DMS114 treated with DMSO at 0.1 percent for 48 hours (cell line): ENCODE measurements around the gene SURF1.
"Not testable (repeated sequence)": the region's sequence is repeated elsewhere in the genome, so short reads cannot be mapped to it uniquely, and the experiment has no call there.

ENCODE experiments used
- DNase-seq: peaks from one replicate; lab custom pipeline; 2025; ENCODE audit not compliant: unreplicated experiment; lab: John Stamatoyannopoulos, UW

Gene SURF1, protein sequence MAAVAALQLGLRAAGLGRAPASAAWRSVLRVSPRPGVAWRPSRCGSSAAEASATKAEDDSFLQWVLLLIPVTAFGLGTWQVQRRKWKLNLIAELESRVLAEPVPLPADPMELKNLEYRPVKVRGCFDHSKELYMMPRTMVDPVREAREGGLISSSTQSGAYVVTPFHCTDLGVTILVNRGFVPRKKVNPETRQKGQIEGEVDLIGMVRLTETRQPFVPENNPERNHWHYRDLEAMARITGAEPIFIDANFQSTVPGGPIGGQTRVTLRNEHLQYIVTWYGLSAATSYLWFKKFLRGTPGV

DNA sequence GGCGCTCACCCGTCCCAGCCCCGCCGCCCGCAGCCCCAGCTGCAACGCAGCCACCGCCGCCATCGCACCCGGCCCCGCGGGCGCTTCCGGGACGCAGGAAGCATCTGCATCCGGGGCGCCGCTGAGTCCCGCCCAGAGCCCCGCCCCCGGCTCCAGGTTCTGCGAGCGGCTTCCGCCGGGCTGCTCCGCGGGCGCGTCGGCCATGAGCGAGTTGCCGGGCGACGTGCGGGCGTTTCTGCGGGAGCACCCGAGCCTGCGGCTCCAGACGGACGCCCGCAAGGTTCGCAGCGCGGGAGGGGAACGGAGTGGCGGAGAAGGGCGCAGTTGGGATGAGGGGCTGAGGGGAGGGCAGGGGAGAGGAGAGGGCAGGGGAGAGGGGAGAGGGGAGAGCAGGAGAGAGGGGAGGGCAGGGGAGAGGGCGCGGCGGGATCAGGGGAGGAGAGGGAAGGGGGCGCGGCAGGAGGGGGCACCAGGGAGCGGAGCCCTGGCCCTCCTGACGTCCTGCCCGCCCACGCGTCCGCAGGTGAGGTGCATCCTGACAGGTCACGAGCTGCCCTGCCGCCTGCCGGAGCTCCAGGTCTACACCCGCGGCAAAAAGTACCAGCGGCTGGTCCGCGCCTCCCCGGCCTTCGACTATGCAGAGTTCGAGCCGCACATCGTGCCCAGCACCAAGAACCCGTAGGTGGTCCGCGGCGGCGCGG lies at the start of gene SURF1, which contains the start of gene SURF2:
TSS of gene SURF1 (minus strand) at position 97 of the 701 bp plus-strand sequence. CDS start at position 63, 34 bp downstream.
TSS of gene SURF2 (plus strand) at position 160 of the 701 bp plus-strand sequence. CDS start at position 203, 43 bp downstream.
- peak; percentile 22 for DNase-seq

DNA sequence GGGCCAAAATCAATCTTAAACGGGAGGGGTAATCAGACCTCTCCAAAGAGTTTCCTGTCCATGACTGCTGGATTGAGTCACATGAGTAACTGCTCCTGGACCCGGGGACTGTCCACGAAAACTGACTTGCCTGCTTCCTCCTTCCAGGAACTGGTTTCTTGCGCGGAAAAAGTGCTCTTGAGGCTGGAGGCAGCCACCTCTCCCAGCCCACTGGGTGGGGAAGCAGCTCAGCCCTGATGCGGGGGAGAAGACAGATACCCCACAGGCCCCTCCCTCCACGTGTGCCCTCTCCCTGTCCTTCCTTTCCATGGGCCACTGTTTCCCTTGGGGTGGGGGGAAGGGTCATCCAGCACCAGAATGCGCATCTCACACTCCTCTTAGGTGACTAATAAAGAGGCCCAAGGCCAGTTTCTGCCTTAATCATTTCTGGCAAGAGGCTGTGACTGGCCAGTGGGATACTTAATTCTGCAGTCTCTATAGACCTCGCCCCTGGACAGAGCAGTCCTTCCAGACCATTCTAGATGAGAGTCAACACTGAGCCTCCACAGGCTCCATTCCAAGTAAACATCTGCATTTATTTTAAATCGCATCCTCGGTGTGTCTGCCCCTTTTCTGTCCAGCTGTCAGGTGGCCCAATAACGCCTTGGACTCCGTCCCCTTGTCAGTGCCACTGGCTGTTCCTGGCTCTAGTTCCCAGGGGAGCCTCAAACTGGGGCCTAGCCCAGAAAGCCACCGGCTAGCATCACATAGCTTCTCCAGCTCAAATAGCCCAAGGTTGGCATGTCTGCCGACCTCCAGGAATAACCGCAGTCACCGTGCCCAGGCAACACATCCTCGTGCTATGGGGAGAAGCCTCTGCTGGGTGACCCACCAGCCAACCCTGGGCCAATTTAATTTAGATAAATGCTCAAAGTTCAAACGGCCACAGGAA lies 49.5 kb upstream of the SURF1 start:
- DNase-seq, result no peak

DNA sequence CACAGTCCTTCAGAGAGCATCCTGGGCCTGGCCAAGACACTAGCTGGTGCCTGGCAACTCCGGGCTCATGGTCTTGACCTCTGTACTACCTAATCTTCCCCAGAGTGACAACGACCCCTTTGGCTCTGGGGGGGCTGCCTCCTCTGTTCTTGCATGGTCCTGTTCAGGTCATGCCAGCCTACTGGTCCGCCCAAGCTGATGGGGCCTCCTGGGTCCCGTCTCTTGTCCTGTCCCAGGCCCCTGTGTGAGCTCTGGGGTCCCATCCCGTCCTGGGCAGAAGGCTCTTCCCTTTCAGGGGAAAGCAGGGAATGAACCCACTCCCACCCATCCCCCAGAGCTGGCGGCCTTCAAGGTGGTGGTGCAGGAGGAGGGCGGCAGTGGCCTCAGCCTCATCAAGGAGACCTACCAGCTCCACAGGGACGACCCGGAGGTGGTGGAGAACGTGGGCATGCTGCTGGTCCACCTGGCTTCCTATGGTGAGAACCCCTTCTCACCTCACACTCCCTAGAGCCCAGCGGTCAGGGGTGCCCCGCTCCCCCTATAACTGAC lies 48.2 kb upstream of the SURF1 start:
- no peak for DNase-seq

GRCh38 chr9:133403766-133404453 lies 47.6 kb upstream of the SURF1 start:
- peak; percentile 8 for DNase-seq

GRCh38 chr9:133402689-133403088 lies 46.4 kb upstream of the SURF1 start:
- DNase-seq, result no peak

DNA sequence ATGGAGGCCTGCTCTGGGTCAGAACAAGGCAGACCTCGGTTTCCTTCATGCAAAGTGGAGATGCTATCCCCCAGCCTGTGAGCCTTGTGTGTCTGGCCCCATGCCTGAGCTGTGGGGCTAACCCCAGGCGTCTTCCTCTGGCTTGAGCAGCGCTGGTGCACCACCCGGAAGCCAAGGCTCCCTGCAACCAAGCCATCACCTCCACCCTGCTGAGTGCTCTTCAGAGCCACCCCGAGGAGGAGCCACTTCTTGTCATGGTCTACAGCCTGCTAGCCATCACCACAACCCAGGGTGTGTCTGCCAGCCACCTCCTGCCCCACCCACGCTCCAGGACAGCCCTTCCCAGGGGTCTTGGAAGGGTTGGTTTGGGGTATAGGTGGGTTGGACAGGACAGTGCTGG lies 45.3 kb upstream of the SURF1 start:
- no peak for DNase-seq

DNA sequence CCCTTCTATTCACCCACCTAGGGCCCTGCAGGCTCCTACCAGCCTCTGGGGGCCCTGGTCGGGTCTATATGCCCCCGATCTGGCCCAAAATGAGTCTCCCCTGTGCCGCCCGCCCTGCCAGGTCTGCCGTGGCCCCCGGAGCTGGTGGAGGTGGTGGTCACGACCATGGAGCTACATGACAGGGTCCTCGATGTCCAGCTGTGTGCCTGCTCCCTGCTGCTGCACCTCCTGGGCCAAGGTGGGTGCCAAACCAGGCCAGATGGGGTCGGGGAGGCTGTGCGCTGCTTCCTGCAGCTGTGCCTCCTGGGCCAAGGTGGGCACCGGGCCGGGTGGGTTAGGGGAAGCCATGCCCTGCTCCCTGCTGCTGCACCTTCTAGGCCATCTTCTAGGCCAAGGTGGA lies 44.0 kb upstream of the SURF1 start:
- DNase-seq, result no peak

DNA sequence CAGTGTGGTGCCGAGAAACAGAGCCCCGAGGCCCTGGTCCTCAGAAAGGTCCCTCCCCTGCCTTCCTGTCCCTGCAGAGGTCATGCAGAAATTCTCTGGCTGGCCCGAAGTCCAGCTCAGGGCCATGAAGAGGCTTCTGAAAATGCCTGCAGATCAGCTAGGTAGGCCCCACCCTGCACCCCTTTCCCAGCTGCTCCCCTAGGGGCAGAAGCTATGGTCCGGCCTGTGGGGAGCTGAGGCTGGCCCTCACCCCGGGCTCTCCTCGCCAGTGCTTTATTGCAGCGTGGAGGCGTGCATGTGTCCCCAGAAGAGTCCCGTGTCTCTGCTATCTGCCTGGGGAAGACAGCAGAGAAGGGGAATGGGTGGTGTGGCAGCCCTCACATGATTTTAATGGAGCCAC lies 41.6 kb upstream of the SURF1 start:
- DNase-seq, result no peak

- no peak for DNase-seq
Observed at GRCh38 chr9:133397370-133397769, 41.1 kb upstream of the SURF1 start.

DNA sequence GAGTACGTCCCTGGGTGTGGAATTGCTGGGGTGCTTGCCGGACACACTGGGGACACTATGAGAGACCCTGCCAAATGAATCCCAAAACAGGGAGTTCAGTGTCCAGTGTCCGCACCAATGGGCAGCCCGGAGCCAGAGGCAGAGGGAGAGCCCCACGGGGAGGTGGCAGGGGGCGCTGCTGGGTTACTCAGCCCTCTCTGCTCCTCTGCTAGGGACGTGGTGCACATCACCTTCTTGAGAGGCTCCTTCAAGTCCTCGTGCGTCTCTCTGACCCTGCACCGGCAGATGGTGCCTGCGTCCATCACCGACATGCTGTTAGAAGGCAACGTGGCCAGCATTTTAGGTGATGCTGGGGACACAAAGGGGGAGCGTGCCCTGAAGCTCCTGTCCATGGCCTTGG lies 40.7 kb upstream of the SURF1 start:
- no peak for DNase-seq

DNA sequence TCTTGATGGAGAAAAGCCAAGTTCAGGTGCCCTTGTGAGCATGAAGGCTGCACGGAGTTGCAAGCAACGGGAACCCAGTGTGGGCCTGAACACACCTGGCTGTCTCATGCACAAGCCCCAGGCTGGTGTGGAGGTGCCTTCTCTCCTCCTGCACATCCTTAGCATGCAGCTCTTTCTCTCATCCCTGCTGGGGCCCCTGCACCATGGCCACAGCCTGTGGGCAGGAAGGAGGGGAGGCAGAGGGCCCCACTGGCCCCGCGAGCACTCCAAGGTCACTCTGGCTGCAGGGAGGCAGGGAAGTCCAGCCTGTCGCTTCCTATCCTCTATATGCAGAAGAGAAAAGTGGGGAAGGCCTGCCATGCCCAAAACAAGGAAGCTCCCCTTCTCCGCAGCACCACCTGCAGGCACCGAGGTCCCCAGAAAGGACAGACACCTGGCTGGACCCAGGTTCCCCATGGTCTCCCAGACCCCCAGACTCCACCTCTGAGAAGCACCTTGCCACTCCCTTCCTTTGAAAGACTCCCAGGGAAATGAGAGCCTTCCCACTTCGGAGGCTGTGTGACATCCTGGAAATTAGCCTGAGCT lies 38.5 kb upstream of the SURF1 start:
- no peak for DNase-seq

GRCh38 chr9:133393399-133393798 lies 37.1 kb upstream of the SURF1 start:
- DNase-seq, result no peak

GRCh38 chr9:133392308-133392707 lies 36.0 kb upstream of the SURF1 start:
- not testable (repeated sequence) for DNase-seq

GRCh38 chr9:133391449-133391848 lies 35.2 kb upstream of the SURF1 start:
- DNase-seq, result not testable (repeated sequence)

DNA sequence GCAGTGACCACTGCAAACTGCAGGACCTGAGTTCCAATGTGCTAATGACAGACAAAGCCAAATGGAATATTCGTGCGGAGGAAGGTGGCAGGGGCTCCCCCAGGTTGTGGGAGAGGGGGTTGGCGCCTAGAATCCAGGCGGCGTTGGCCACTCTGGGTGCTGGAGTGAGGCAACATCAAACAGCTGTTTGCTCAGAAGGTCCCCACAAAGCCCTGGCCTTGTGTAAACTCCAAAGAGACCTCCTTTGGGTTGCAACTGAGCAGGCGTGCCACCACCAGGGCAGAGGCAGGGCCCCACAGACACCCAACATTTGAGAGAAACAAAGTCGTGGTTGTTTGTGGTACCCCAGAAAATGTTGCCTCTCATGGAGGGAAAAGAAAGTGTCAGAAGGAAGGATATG lies 34.4 kb upstream of the SURF1 start:
- DNase-seq, result no peak

DNA sequence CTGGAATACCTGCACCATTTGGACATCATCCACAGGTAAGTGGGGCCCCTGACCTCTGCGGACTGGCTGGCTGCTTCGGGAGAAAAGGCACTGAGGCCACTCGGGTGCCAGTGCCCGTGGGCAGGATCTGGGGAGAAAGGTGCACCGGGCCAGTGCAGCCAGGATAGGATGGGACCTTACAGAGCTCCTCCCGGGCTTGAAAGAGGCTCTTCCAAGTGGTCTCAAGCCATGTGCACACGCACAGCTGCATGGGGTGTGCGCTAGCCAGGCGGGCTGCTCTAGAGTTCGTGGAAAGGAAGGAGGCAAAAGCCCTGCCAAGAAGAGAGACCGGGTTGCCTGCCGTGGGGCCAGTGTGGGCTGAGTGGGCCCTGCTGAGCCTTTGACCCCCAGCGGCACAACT lies 33.3 kb upstream of the SURF1 start:
- DNase-seq, result no peak

DNA sequence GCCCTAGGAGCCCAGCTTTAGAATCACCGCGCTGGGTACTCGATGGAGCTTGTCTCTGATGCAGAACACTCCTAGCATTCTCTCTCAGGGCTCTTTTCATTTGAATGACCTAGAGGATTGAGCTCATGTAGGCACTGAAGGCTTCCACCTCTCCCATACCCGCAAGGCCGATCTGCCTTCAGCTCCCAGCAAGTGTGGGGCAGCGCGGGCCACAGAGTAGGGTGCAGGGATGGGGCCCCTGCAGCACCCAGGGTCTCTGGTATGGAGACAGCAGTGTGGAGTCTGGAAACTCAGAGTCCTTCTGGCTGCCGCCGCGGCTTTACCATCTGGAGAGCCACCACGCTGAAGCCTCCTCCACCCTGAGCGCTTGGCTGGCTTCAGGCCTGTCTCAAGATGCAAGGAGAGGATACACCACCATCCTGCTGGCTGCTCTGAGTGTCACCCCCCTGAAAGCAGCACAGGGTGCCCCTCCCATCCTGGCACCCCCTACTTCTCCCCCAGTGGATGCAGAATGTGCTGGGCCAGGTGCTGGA lies 32.8 kb upstream of the SURF1 start:
- DNase-seq, result no peak

GRCh38 chr9:133387680-133388079 lies 31.4 kb upstream of the SURF1 start:
- no peak for DNase-seq

- no peak for DNase-seq
Observed at GRCh38 chr9:133386338-133386737, 30.1 kb upstream of the SURF1 start.

GRCh38 chr9:133385452-133385851 lies 29.2 kb upstream of the SURF1 start:
- no peak for DNase-seq
